Measurements from ENCODE around the gene CDC27.
"Not testable (repeated sequence)": the region's sequence is repeated elsewhere in the genome, so short reads cannot be mapped to it uniquely, and the experiment has no call there.

CDC27 gene

DNA sequence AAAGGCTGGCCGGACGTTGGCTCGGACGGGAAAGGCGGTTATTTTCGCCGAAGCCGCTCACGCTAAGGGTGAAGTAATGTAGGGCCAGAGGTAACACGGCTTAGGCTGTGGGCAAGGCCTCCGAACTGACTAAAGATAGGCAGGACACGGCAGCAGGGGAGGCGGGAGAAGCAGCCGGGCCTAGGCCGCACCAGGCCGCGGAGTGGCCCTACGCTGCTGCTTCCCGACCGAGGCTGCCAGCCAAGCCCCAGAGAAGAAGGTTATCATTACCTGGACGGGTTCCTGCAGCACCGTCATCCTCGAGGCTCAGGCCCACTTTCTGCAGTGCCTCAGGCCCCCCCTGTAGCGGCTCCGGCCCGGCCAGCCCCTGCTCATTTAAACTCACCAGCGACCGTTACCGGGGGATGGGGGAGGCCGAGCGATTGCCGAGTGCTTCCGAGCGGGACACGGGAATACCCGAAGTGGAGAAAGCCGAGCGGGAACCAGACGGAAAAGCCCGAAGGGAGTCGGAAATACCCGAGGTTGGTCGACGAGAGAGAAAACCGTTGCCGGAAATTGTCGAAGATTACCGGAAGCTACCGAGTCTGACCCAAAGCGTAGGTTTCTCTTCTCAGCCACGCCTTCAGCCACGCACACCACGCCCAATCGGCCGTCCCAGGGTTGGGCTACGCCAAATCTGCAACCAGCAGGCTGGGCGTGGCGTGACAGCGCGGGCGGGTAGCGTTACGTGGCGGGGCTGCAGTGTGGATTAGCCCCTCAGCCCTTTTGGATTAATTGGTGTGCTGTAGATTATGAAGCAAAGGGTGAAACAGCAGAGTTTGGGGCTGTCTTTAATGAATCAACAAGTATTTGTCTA lies at the start of gene CDC27:
CDC27 (minus strand) TSS at position 420 of the 856 bp plus-strand sequence; CDS start at position 297, 123 bp downstream.
- DNase-seq (ENCODE audit: low read depth) = peak; percentile 99

DNA sequence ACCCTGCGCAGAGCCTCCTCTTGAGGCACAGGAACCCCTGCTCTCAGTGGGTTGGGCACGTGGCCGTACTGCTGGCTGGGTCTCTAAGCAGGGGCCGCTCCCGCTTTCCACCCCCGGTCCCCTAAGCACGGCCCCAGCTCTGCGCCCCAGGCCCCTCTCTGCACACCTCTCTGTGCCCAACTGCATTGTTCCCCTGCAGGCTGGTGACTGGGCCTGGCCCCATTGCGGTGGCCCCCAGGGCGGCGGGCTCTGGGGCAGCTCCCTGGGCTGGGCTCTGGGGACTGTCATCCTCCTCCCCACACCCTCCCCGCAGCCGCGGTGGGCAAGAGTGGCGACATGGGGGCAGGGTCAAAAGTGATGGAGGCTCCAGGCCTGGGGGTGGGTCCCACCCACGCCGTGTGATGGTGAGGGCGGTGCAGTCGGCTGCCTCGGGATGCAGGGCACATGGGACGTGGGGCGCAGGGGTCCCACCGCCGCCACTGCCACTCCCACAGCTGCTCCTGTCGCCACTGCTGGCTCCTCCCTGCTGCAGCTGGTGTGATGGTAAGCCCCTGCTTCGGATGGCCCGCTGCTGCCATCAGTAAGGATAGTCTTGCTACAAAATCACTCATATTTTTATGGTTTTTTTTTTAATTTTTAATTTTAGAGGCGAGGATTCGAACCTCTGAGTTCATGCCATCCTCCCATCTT lies 49.4 kb upstream of the CDC27 start:
- no peak for DNase-seq (ENCODE audit: low read depth)

GRCh38 chr17:47237841-47238240 lies 48.7 kb upstream of the CDC27 start:
- no peak for DNase-seq (ENCODE audit: low read depth)

GRCh38 chr17:47235923-47236322 lies 46.8 kb upstream of the CDC27 start:
- DNase-seq (ENCODE audit: low read depth) = no peak

GRCh38 chr17:47235506-47235905 lies 46.4 kb upstream of the CDC27 start:
- no peak for DNase-seq (ENCODE audit: low read depth)

DNA sequence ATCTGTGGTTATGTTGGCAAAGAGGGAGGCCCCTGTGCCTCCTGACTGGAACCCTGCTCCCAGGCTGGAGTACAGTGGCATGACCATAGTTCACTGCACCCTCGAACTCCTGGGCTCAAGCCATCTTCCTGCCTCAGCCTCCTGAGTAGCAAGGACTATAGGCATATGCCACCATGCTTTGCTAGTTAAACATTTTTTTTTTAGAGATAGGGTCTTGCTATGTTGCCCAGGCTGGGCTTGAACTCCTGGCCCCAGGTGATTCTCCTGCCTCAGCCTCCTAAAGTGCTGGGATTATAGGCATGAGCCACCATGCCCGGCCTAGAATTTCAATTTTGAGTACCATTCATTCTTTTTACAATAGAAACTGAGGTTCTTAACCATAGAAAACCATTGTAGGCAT lies 43.4 kb upstream of the CDC27 start:
- DNase-seq (ENCODE audit: low read depth) = no peak

DNA sequence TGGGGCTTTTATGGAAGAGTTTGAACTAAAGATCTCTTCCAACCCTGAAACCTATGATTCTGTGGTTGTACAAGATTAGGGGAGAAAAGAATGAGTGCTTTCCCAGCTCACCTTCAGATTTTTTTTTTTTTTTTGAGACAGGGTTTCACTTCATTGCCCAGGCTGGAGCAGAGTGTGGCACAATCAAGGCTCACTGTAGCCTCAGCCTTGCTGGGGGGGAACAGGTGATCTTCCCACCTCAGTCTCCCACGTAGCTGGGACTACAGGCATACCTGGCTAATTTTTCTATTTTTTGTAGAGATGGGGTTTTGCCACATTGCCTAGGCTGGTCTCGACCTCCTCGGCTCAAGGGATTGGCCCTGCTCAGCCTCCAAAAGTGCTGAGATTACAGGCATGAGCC lies 42.8 kb upstream of the CDC27 start:
- no peak for DNase-seq (ENCODE audit: low read depth)

- no peak for DNase-seq (ENCODE audit: low read depth)
Observed at GRCh38 chr17:47231334-47231733, 42.2 kb upstream of the CDC27 start.

- DNase-seq (ENCODE audit: low read depth) = no peak
Observed at GRCh38 chr17:47230864-47231263, 41.8 kb upstream of the CDC27 start.

DNA sequence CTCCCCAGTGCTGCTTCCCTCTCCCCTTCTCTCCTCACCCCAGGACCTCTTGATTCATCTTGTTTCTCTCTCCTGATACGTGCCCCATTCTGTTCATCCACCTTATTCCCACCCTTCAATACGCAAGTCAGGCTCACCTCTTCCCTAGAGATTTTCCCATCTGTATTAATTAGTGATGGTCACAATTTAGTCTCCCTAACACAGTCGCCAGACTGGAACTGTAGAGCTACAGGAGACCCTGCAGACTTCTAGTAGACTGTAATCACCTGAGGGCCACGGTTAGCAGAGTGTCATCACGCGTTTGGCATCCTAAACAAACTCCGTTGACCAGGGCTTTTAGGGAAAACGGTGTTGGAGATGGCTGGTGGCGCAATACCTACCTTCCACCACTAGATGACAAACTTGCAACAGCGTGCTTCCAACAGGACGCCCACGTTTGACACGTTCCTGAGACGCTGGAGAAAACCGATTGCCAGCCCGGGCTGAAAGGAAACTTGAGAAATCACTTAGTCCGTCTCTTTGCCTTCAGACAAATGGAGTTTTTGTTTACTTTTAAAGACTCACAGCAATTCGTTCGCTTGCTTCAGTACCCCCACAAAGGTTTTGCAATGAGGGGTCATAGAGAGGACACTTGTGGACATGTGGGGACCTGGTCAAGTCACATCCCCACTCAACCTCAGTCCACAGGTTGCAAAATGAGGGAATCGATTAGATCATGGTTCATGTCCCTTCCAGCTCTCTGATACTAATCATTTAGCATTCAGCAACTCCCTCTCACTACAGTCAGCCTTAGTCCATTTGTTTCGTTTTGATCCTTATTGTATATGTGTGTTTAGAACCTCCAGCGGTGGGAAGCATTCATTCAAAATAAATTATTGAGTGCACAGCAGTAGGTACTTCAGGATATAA lies 40.7 kb upstream of the CDC27 start:
- peak; percentile 66 for DNase-seq (ENCODE audit: low read depth)

DNA sequence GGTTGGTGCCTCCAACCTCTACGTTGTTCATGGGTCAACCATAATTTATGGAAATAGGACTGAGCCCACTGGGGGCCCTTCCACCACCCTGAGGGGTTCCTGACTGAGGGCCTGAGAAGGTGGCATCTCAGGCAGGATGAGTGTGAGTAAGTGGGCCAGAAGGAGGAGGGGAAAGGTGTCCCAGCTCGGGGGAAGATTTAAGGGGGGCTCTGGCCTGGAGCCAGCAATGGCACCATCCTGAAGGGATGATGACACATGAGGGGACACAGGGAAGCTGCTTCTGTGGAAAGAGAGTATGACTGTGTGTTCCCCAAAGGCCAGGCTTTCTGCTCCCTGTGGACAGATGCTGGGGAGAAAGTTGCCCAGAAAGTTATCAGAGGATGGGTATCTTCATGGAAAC lies 38.8 kb upstream of the CDC27 start:
- DNase-seq (ENCODE audit: low read depth) = no peak

DNA sequence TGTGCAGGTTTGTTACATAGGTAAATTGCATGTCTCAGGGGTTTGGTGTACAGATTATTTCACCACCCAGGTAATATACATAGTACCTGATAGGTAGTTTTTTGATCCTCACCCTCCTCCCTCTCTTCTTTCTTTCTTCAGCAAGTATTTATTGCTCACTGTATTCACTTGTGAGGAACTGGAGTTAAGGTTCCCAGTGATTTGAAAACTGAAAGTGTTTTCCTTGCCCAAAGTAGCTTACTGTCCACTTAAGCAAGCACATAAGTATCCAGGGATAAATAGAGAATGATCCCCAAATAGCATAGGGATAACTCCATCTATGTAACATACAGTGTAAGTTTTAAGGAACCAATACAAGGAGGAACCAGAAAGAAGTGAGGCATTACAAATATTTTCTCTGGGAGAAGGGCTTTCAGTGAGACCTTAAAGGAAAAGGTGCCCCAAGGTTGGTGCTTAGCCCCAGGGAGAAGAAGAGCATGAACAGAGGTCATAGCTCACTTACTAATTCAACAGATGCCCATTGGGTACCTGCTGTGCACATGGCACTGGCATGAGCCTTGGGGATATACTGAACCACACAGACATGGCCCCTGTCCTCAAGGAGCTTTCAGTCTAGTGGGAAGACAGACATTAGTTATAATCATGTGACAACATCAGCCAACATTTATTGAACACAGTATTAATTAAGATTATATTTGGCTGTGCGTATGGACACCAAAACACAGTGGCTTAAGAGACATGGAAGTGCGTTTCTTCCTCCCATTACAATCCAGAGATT lies 37.0 kb upstream of the CDC27 start:
- DNase-seq (ENCODE audit: low read depth) = no peak

GRCh38 chr17:47225436-47225858 lies 36.4 kb upstream of the CDC27 start:
- no peak for DNase-seq (ENCODE audit: low read depth)

GRCh38 chr17:47224966-47225365 lies 35.9 kb upstream of the CDC27 start:
- no peak for DNase-seq (ENCODE audit: low read depth)

GRCh38 chr17:47224077-47224476 lies 35.0 kb upstream of the CDC27 start:
- not testable (repeated sequence) for DNase-seq (ENCODE audit: low read depth)

DNA sequence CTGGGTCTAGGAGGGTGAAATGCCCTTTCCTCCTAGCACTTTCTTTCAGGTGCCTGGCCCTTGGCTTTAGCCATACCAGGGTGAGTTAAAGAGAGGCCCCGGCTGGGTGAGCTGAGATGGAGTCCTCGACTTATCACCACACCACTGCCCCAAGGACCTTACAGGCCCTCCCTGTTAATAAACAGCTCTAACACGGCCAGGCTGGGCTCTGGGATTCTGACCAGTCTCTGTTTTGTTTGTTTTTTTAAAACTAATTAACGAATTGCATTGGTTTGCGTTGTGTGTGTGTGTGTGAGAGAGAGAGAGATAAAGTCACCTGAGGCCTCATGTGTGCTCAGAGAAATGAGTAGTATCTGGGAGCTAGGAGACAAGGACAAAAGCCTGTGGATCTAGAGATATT lies 34.4 kb upstream of the CDC27 start:
- DNase-seq (ENCODE audit: low read depth) = no peak

DNA sequence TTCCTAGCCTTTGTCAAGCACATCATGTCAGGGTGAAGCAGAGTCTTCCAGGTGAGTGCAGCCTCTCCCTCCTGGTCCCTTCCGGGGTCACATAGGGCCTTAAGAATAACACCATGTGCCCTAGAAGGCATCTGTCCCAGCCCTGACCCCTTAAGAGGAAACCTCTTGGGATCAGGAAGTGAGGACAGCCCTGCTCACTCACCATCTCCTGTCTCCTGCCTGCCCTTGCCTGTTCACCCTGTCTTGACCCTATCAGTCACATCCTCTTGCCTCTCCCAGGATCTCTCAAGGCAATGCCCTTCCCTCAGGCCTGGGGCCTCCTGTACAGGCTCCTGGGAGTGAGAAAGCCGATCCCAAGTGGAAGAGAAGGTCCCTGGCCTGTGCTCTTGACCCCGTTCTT lies 33.9 kb upstream of the CDC27 start:
- DNase-seq (ENCODE audit: low read depth) = no peak

DNA sequence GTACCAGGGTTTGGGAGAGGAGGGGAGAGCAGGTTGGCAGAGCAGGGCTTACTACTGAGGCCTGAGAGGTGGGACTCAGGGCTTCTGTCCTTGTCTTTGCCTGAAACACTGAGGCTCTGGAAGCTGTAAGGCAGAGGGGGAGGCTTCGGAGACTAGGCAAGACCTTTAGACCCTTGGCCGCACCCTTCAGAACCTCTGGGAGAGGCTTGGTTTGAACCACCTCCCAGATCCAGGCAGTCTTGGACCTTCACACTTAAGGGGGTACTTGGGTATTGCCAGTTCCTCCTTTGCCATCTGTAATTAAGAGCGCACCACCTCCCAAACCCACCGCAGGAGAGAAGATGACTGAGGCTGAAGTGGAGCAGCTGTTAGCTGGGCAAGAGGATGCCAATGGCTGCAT lies 33.0 kb upstream of the CDC27 start:
- no peak for DNase-seq (ENCODE audit: low read depth)

DNA sequence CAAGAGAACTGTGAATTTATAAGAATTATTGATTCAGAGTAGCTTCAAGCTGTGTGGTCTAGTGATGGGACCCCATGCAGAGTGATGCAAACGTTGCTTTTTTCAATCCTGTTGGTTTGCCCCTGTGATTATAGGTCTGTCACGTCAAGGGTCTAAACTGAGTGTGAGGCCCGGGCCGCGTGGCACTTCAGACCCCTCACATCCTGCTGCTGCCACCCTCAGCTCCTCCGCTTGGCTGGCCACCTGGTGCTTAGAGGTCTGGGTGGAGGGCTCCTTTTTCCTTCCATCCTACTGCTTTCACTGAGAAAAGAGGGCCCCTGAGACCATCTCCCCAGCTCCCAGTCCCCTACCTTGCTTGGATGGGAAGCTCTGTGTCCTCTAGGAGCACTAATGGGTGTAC lies 32.1 kb upstream of the CDC27 start:
- DNase-seq (ENCODE audit: low read depth) = no peak

DNA sequence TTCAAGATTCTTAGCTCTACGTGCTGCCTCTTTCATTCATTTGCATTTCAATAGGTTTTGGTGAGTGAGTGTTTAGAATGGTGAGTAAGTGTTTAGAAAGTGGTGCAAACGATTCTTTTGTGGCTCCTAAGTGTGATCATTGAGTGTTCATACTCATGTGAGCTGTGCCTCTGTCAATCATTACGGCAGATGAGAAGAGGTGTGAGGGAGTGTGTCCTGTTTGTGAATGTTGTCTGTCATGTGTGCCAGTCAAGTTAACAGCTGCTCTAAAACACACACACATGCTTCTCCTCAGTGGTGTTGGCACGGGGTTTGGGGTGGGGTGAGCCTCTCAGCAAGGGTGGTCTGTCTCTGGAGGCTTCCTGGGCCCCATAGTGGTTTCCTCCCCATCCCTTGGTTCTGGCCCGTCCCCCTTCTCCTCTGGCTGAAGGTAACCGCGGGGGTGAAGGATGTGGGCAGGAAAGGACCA lies 31.5 kb upstream of the CDC27 start:
- DNase-seq (ENCODE audit: low read depth) = no peak
